Ectodermal cell (in vitro differentiated cells): Measurements from ENCODE around the gene TCF4.

Experiments used
- H3K27ac ChIP-seq: 2 replicates; pipeline ENCODE4 v1.7.0; 2013; ENCODE audit warnings: mild to moderate bottlenecking, low read depth, low read length; ENCODE audit not compliant: insufficient read depth, poor library complexity, severe bottlenecking
- H3K27me3 ChIP-seq: 2 replicates; pipeline ENCODE4 v1.7.0; 2013; ENCODE audit warnings: mild to moderate bottlenecking, low read length; ENCODE audit not compliant: insufficient read depth, control insufficient read depth, poor library complexity, severe bottlenecking
- H3K36me3 ChIP-seq: one replicate; pipeline ENCODE4 v1.7.0; 2013; ENCODE audit warnings: low read length; ENCODE audit not compliant: control insufficient read depth, insufficient read depth
- H3K4me1 ChIP-seq: one replicate; pipeline ENCODE4 v1.7.0; 2013; ENCODE audit warnings: low read length; ENCODE audit not compliant: control insufficient read depth, insufficient read depth
- H3K4me3 ChIP-seq: 2 replicates; pipeline ENCODE4 v1.7.0; 2013; ENCODE audit warnings: low read depth, low read length, control low read depth; ENCODE audit not compliant: insufficient read depth
- H3K9me3 ChIP-seq: 2 replicates; pipeline ENCODE4 v1.7.0; 2013; ENCODE audit warnings: mild to moderate bottlenecking, low read length, moderate library complexity; ENCODE audit not compliant: control insufficient read depth
- WGBS, 2 experiments: methylation state at CpG; one replicate each; pipeline ENCODE4 v1.1.7; 2013; ENCODE audit warnings: missing lambda C conversion rate in 2 of 2; 5-methylcytosine and 5-hydroxymethylcytosine counted together

The TCF4 gene

GRCh38 chr18:55243255-55243654 is 344.7 kb downstream of the TCF4 start:
- no peaks in the 10 kb centered on the region for H3K4me1 ChIP-seq
- H3K27ac ChIP-seq: no peak overlapping the region
- no peaks in the 10 kb centered on the region for H3K27me3 ChIP-seq
- 94 to 100% methylated on average over 1 of the region's 2 CpGs for WGBS, 2 experiments
- peaks cover 15% of the 10 kb centered on the region for H3K36me3 ChIP-seq
- no peaks in the 10 kb centered on the region for H3K9me3 ChIP-seq
- H3K4me3 ChIP-seq: no peak overlapping the region

- peaks cover 10% of the 10 kb centered on the region for H3K36me3 ChIP-seq
Measured at GRCh38 chr18:55240978-55241377, 347.0 kb downstream of the TCF4 start.

GRCh38 chr18:55239740-55240139 is 348.3 kb downstream of the TCF4 start:
- no peaks in the 10 kb centered on the region for H3K9me3 ChIP-seq
- no peaks in the 10 kb centered on the region for H3K4me1 ChIP-seq
- H3K4me3 ChIP-seq: no peak overlapping the region
- H3K27me3 ChIP-seq: no peaks in the 10 kb centered on the region
- no peak overlapping the region for H3K27ac ChIP-seq
- peaks cover 10% of the 10 kb centered on the region for H3K36me3 ChIP-seq

More at GRCh38 chr18:55240978-55241377, 347.0 kb downstream of the TCF4 start:
- Histone ChIP-seq H3K27me3 (no peaks in the 10 kb centered on the region), H3K27ac (no peak overlapping the region), H3K9me3 (no peaks in the 10 kb centered on the region), H3K4me1 (no peaks in the 10 kb centered on the region), H3K4me3 (no peak overlapping the region)
- 90 to 93% methylated on average over 4 to 5 of the region's 5 CpGs for WGBS, 2 experiments

- no peaks in the 10 kb centered on the region for H3K4me1 ChIP-seq
- no peaks in the 10 kb centered on the region for H3K27me3 ChIP-seq
- peaks cover 11% of the 10 kb centered on the region for H3K36me3 ChIP-seq
- H3K4me3 ChIP-seq: no peak overlapping the region
- H3K9me3 ChIP-seq: no peaks in the 10 kb centered on the region
- WGBS, 2 experiments: 96 to 97% methylated on average over 3 of the region's 3 CpGs
- no peak overlapping the region for H3K27ac ChIP-seq
Measured at GRCh38 chr18:55237660-55238059, 350.3 kb downstream of the TCF4 start.

GRCh38 chr18:55236150-55236931 is 351.7 kb downstream of the TCF4 start:
- no peak overlapping the region for H3K27ac ChIP-seq
- H3K9me3 ChIP-seq: no peaks in the 10 kb centered on the region
- peaks cover 18% of the 10 kb centered on the region for H3K36me3 ChIP-seq
- no peak overlapping the region for H3K4me3 ChIP-seq
- H3K27me3 ChIP-seq: no peaks in the 10 kb centered on the region
- WGBS, 2 experiments: 91 to 94% methylated on average over 4 to 6 of the region's 6 CpGs
- no peaks in the 10 kb centered on the region for H3K4me1 ChIP-seq

GRCh38 chr18:55235094-55235461 is 352.9 kb downstream of the TCF4 start:
- 89 to 93% methylated on average over 3 of the region's 3 CpGs for WGBS, 2 experiments
- H3K36me3 ChIP-seq: peaks cover 26% of the 10 kb centered on the region
- no peaks in the 10 kb centered on the region for H3K4me1 ChIP-seq
- no peak overlapping the region for H3K4me3 ChIP-seq
- H3K27ac ChIP-seq: no peak overlapping the region
- no peaks in the 10 kb centered on the region for H3K27me3 ChIP-seq
- H3K9me3 ChIP-seq: no peaks in the 10 kb centered on the region

- Histone ChIP-seq H3K27ac (no peak overlapping the region), H3K4me1 (no peaks in the 10 kb centered on the region), H3K36me3 (peaks cover 26% of the 10 kb centered on the region), H3K27me3 (no peaks in the 10 kb centered on the region), H3K4me3 (no peak overlapping the region), H3K9me3 (no peaks in the 10 kb centered on the region)
- WGBS, 2 experiments: 52 to 54% methylated on average over 21 of the region's 21 CpGs
Measured at GRCh38 chr18:55234366-55235093, 353.5 kb downstream of the TCF4 start.

- Histone ChIP-seq H3K4me1 (no peaks in the 10 kb centered on the region), H3K36me3 (peaks cover 26% of the 10 kb centered on the region), H3K27ac (no peak overlapping the region), H3K9me3 (no peaks in the 10 kb centered on the region), H3K4me3 (no peak overlapping the region), H3K27me3 (no peaks in the 10 kb centered on the region)
- WGBS, 2 experiments: 94 to 98% methylated on average over 5 of the region's 5 CpGs
Measured at GRCh38 chr18:55233857-55234256, 354.1 kb downstream of the TCF4 start.

- H3K36me3 ChIP-seq: peaks cover 26% of the 10 kb centered on the region
- 94 to 96% methylated on average over 6 of the region's 6 CpGs for WGBS, 2 experiments
Measured at GRCh38 chr18:55232506-55232905, 355.5 kb downstream of the TCF4 start.

GRCh38 chr18:55229682-55230081 is 358.3 kb downstream of the TCF4 start:
- Histone ChIP-seq H3K9me3 (no peaks in the 10 kb centered on the region), H3K27ac (no peak overlapping the region), H3K4me1 (peaks cover 4% of the 10 kb centered on the region), H3K36me3 (peaks cover 26% of the 10 kb centered on the region), H3K27me3 (no peaks in the 10 kb centered on the region), H3K4me3 (no peak overlapping the region)
- WGBS, 2 experiments: 92 to 95% methylated on average over 4 of the region's 4 CpGs

More at GRCh38 chr18:55232506-55232905, 355.5 kb downstream of the TCF4 start:
- Histone ChIP-seq H3K9me3 (no peaks in the 10 kb centered on the region), H3K4me1 (peaks cover 4% of the 10 kb centered on the region), H3K27me3 (no peaks in the 10 kb centered on the region), H3K4me3 (no peak overlapping the region), H3K27ac (no peak overlapping the region)
